ENCODE measurements around the gene RBMS1. TPM values are rescaled to one million over a fixed set of nuclear protein-coding genes. Genes with fewer than 3 reads are reported as not detected.

The RBMS1 gene
- polyA plus RNA-seq, 1 donor from 2014 or later, result 8.4 TPM

DNA sequence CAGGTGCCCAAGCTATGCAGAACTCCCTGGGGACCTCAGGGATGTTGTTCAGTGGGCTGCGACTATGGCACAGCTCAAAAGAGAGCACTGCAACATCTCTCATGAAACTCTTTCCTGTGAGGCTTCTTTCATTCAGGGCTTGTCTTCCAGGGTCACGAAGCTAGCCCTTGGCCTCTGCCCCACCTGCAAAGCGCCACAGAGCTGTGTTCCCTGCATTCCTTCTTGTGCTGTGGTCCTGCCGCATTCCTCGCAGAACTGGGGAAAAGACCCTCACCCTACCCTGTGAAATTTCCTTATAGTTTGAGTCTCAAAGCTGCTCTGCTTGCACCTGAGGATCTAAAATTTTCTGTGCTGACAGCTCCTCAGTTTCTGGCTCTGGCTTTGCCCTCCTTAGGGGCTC lies 267.2 kb downstream of the RBMS1 start:
- Histone ChIP-seq H3K9ac (ENCODE audit: low read length) (no peak overlapping the region), H3K9me3 (ENCODE audit: low read length) (no peaks in the 10 kb centered on the region), H3K27ac (ENCODE audit: low read length) (no peak overlapping the region), H3K36me3 (ENCODE audit: insufficient read depth, low read length) (no peaks in the 10 kb centered on the region), H3K4me2 (ENCODE audit: low read length) (no peak overlapping the region), H3K27me3 (ENCODE audit: insufficient read depth, low read depth, low read length) (no peaks in the 10 kb centered on the region), H3F3A (ENCODE audit: insufficient read depth, low read length, poor library complexity, severe bottlenecking) (no peaks in the 10 kb centered on the region), H3K4me3 (ENCODE audit: low read length) (no peak overlapping the region), H3K9me2 (ENCODE audit: insufficient read depth, low read length) (no peaks in the 10 kb centered on the region), H3K79me2 (replicated peaks; ENCODE audit: insufficient read depth, low read length) (no peaks in the 10 kb centered on the region), H4K20me1 (ENCODE audit: insufficient read depth) (no peaks in the 10 kb centered on the region), H2AFZ (ENCODE audit: low read depth, low read length) (no peak overlapping the region)
- TF ChIP-seq TAF1 (IDR thresholded peaks at IDR 0.05; ENCODE audit: low read depth), result no peak
- TF ChIP-seq EZH2 (IDR thresholded peaks at IDR 0.05; ENCODE audit: borderline replicate concordance, insufficient read depth, low read length, poor library complexity, severe bottlenecking), result no peak
- no peak for TF ChIP-seq EP300 (conservative IDR thresholded peaks at IDR 0.05; ENCODE audit: poor library complexity, severe bottlenecking)
- no peak for TF ChIP-seq SMC3 (conservative IDR thresholded peaks at IDR 0.05; ENCODE audit: poor library complexity)
- TF ChIP-seq RAD21 (conservative IDR thresholded peaks at IDR 0.05), result no peak
- TF ChIP-seq MXI1 (conservative IDR thresholded peaks at IDR 0.05; ENCODE audit: poor library complexity, severe bottlenecking), result no peak
- TF ChIP-seq POLR2AphosphoS5 (IDR thresholded peaks at IDR 0.05), result no peak

DNA sequence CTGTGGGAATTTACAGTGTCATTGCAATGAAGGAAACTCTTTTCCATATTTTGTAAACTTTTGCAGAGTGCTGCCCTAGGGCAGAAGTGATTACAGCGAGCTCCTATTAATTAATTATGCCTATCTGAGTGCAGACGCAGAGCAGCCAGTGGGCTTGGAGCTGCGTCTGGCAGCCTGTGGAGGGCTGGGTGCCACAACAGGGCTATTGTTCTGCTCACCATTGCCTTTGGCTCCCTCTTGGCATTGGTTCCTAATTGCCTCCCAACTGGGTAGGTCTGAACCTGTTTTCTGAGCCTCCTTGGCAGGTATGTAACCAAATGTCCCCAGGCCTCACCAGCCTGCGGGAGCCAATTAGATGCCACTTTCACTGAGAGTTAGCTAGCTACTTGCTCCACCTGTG lies 267.9 kb downstream of the RBMS1 start:
- Histone ChIP-seq H3K79me2 (replicated peaks; ENCODE audit: insufficient read depth, low read length) (no peaks in the 10 kb centered on the region), H3K9me2 (ENCODE audit: insufficient read depth, low read length) (no peaks in the 10 kb centered on the region), H3F3A (ENCODE audit: insufficient read depth, low read length, poor library complexity, severe bottlenecking) (no peaks in the 10 kb centered on the region), H3K9me3 (ENCODE audit: low read length) (no peaks in the 10 kb centered on the region), H3K9ac (ENCODE audit: low read length) (no peak overlapping the region), H2AFZ (ENCODE audit: low read depth, low read length) (no peak overlapping the region), H3K36me3 (ENCODE audit: insufficient read depth, low read length) (no peaks in the 10 kb centered on the region), H3K4me2 (ENCODE audit: low read length) (no peak overlapping the region), H3K27ac (ENCODE audit: low read length) (no peak overlapping the region), H3K27me3 (ENCODE audit: insufficient read depth, low read depth, low read length) (no peaks in the 10 kb centered on the region), H3K4me3 (ENCODE audit: low read length) (no peak overlapping the region), H4K20me1 (ENCODE audit: insufficient read depth) (no peaks in the 10 kb centered on the region)
- TF ChIP-seq SMC3 (conservative IDR thresholded peaks at IDR 0.05; ENCODE audit: poor library complexity) (no peak), EP300 (conservative IDR thresholded peaks at IDR 0.05; ENCODE audit: poor library complexity, severe bottlenecking) (no peak), RAD21 (conservative IDR thresholded peaks at IDR 0.05) (no peak), MXI1 (conservative IDR thresholded peaks at IDR 0.05; ENCODE audit: poor library complexity, severe bottlenecking) (no peak)
- TF ChIP-seq, protein P1, sequence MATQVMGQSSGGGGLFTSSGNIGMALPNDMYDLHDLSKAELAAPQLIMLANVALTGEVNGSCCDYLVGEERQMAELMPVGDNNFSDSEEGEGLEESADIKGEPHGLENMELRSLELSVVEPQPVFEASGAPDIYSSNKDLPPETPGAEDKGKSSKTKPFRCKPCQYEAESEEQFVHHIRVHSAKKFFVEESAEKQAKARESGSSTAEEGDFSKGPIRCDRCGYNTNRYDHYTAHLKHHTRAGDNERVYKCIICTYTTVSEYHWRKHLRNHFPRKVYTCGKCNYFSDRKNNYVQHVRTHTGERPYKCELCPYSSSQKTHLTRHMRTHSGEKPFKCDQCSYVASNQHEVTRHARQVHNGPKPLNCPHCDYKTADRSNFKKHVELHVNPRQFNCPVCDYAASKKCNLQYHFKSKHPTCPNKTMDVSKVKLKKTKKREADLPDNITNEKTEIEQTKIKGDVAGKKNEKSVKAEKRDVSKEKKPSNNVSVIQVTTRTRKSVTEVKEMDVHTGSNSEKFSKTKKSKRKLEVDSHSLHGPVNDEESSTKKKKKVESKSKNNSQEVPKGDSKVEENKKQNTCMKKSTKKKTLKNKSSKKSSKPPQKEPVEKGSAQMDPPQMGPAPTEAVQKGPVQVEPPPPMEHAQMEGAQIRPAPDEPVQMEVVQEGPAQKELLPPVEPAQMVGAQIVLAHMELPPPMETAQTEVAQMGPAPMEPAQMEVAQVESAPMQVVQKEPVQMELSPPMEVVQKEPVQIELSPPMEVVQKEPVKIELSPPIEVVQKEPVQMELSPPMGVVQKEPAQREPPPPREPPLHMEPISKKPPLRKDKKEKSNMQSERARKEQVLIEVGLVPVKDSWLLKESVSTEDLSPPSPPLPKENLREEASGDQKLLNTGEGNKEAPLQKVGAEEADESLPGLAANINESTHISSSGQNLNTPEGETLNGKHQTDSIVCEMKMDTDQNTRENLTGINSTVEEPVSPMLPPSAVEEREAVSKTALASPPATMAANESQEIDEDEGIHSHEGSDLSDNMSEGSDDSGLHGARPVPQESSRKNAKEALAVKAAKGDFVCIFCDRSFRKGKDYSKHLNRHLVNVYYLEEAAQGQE (IDR thresholded peaks at IDR 0.05; ENCODE audit: borderline replicate concordance), result no peak
- TF ChIP-seq, protein P2, sequence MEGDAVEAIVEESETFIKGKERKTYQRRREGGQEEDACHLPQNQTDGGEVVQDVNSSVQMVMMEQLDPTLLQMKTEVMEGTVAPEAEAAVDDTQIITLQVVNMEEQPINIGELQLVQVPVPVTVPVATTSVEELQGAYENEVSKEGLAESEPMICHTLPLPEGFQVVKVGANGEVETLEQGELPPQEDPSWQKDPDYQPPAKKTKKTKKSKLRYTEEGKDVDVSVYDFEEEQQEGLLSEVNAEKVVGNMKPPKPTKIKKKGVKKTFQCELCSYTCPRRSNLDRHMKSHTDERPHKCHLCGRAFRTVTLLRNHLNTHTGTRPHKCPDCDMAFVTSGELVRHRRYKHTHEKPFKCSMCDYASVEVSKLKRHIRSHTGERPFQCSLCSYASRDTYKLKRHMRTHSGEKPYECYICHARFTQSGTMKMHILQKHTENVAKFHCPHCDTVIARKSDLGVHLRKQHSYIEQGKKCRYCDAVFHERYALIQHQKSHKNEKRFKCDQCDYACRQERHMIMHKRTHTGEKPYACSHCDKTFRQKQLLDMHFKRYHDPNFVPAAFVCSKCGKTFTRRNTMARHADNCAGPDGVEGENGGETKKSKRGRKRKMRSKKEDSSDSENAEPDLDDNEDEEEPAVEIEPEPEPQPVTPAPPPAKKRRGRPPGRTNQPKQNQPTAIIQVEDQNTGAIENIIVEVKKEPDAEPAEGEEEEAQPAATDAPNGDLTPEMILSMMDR (IDR thresholded peaks at IDR 0.05; ENCODE audit: poor library complexity, severe bottlenecking), result no peak

All from neural cell (in vitro differentiated cells).